Panc1 (cell line): ENCODE results near the gene DNASE1L2. TPM values are rescaled to one million over a fixed set of nuclear protein-coding genes. Genes with fewer than 3 reads are reported as not detected.

Experiments
- ATAC-seq: fragments of 200-7000 bp; cut with Tn5 transposase; 2 replicates; pipeline ENCODE4 v1.9.1; 2020; ENCODE audit warnings: mild to moderate bottlenecking, moderate library complexity
- BruUV-seq: library from RNA; stranded (reverse); fragments of 400-500 nt; replicated peaks from 2 replicates; lab custom pipeline; 2021; lab: Mats Ljungman, UMichigan
- CTCF ChIA-PET: fragments of 300-600 bp; sonication (Branson Sonifier 250); formaldehyde crosslinking; loops from one replicate; lab custom pipeline; 2022; ENCODE audit warnings: antibody characterized with exemption; lab: Charles Lee
- POLR2A ChIA-PET: fragments of 300-600 bp; sonication (Branson Sonifier 250); formaldehyde crosslinking; loops from one replicate; lab custom pipeline; 2022; ENCODE audit warnings: antibody characterized with exemption; lab: Charles Lee
- DNase-seq: peaks from one replicate; pipeline ENCODE4 v3.0.0-alpha.2; 2010; ENCODE audit warnings: low read depth, low spot score
- H3K27ac ChIP-seq: 2 replicates; pipeline ENCODE4 v1.5.1; 2011; ENCODE audit warnings: mild to moderate bottlenecking, low read length, inconsistent platforms
- H3K27me3 ChIP-seq: fragments of 200-500 bp; sonication (Bioruptor generic); 2 replicates; pipeline ENCODE4 v1.6.0; 2014; ENCODE audit warnings: low read length, inconsistent platforms; ENCODE audit not compliant: control insufficient read depth, insufficient read depth
- H3K36me3 ChIP-seq: fragments of 200-500 bp; sonication (Bioruptor generic); 2 replicates; pipeline ENCODE4 v1.5.1; 2014; ENCODE audit warnings: inconsistent platforms, mild to moderate bottlenecking, low read length, moderate library complexity; ENCODE audit not compliant: control insufficient read depth, insufficient read depth
- H3K4me1 ChIP-seq: 2 replicates; pipeline ENCODE4 v1.5.1; 2011; ENCODE audit warnings: inconsistent platforms, mild to moderate bottlenecking, low read length, moderate library complexity; ENCODE audit not compliant: control insufficient read depth, insufficient read depth
- H3K4me3 ChIP-seq, 2 experiments: 2 replicates each; pipeline ENCODE4 v1.5.1; 2011 to 2012; ENCODE audit warnings: low read depth in 2 of 2, low read length in 2 of 2, mild to moderate bottlenecking in 2 of 2, inconsistent platforms in 1 of 2, moderate library complexity in 1 of 2
- H3K9me3 ChIP-seq: fragments of 200-500 bp; sonication (Bioruptor generic); 2 replicates; pipeline ENCODE4 v1.5.1; 2014; ENCODE audit warnings: low read depth, mild to moderate bottlenecking, inconsistent platforms, low read length, moderate library complexity; ENCODE audit not compliant: control insufficient read depth, insufficient read depth
- POLR2AphosphoS5 ChIP-seq: IDR thresholded peaks from 2 replicates; pipeline ENCODE4 v1.6.1; 2012; ENCODE audit warnings: mild to moderate bottlenecking, low read depth, low read length, moderate library complexity
- SIN3A ChIP-seq: IDR thresholded peaks from 2 replicates; pipeline ENCODE4 v1.6.1; 2012; ENCODE audit warnings: low read depth, mild to moderate bottlenecking, low read length, moderate library complexity, borderline replicate concordance; ENCODE audit not compliant: insufficient read depth
- TCF7L2 ChIP-seq: IDR thresholded peaks from 2 replicates; pipeline ENCODE4 v1.6.1; 2011; ENCODE audit warnings: mild to moderate bottlenecking, low read depth, low read length, inconsistent platforms
- in situ Hi-C: cut with HindIII; loops from 2 replicates; pipeline ENCODE4 v1.10.0; 2016; ENCODE audit warnings: low sequenced_read_pairs, low pct_unique_long_range_greater_than_20kb
- intact Hi-C: fragments of 100-400 bp; cut with micrococcal nuclease; formaldehyde crosslinking; loops from one replicate; pipeline ENCODE4 v1.10.0; 2022; ENCODE audit not compliant: unreplicated experiment
- total RNA-seq: library from RNA; stranded (reverse); gene quantifications from one replicate; pipeline ENCODE4 v1.2.1, GENCODE V29; 2021; ENCODE audit not compliant: unreplicated experiment
- TF ChIP-seq, protein P1 (sequence below): fragments of 450-650 bp; IDR thresholded peaks from 2 replicates; pipeline ENCODE4 v1.5.1; 2017; ENCODE audit warnings: mild to moderate bottlenecking
- TF ChIP-seq, protein P2 (sequence below), 2 experiments: IDR thresholded peaks; 2 replicates each; pipeline ENCODE4 v1.6.1; 2011 to 2012; ENCODE audit warnings: low read depth in 2 of 2, control low read depth in 1 of 2, low read length in 1 of 2, mild to moderate bottlenecking in 1 of 2, moderate library complexity in 1 of 2; ENCODE audit not compliant: insufficient read depth in 1 of 2

The DNASE1L2 gene
- total RNA-seq, 1 experiment from 2014 or later = 4.4 TPM

DNA sequence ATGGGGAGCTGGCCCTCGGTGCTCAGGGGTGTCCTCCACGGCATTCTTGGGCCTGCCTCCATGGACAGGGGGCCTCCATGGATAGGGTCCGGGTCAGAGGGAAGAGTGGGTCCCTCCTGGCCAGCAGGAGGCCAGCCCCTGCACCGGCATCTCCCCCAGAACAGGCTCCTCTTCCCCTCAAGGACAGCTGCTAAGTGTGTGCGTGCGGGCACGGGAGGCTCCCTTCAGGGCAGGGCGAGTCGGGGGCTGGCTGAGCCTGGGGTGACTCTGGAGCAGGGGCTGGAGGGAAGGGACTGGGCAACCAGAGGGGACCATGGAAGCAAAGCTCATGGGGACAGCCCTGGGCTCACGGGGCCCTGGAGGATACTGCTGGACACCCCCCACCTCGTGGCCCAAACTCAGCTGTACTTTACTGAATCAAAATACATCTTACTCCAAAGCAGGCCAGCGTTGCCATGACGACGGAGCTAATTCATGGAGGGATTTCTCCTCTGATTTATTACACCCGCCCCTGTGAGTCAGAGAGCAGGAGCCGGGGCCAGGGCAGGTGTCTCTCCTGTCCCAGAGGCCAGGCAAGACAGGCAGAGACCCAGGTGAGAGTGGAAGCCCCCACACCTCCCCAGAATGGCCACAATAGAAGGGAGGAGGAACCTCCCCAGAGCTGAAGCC lies 41.9 kb upstream of the DNASE1L2 start:
- no peak for DNase-seq

DNA sequence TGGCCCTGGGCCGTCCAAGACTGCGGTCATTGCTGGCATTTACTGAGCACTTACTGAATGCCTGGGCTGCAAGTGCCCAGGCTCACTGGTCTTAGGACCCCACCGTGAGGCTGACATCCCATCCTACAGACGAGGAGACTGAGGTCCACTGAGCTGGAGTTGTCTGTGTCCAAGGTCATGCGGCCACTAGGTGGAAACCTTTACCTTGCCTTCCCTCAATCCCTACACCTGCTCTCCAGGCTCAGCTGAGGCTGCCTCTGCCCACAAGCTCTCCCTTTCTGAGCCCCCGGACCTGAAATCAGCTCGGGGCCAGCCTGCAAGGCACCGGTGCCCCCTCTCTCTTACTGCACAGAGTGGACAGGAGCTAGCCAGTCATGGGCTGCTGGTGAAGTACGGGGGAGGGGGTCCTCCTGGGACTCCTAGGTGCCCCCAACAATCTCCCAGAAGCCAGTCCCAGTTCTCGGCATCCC lies 41.4 kb upstream of the DNASE1L2 start:
- in situ Hi-C loops = no loop called here
- DNase-seq (peak; percentile 35), ATAC-seq (peak; percentile 82)
- Histone ChIP-seq H3K9me3 (no peaks in the 10 kb centered on the region), H3K36me3 (no peaks in the 10 kb centered on the region), H3K4me1 (peaks cover 5% of the 10 kb centered on the region), H3K4me3 (peak overlapping the region in 1 of 2 experiments; percentile 30; a peak in 1 of 4 replicates), H3K27me3 (no peaks in the 10 kb centered on the region), H3K27ac (no peak overlapping the region)
- intact Hi-C loops = no loop called here
- ChIA-PET CTCF (interaction anchor here (0.6 to 0.7 kb wide), 3 partner anchors 31 to 350 kb away, joined by 3 to 5 read pairs (median 3); no protein-coding TSS in a partner anchor), POLR2A (interaction anchor here (0.8 kb wide), 1 partner anchor 20 kb away, joined by 3 read pairs; no protein-coding TSS in a partner anchor)
- BruUV-seq = no TSS peak
- TF ChIP-seq, protein P1, sequence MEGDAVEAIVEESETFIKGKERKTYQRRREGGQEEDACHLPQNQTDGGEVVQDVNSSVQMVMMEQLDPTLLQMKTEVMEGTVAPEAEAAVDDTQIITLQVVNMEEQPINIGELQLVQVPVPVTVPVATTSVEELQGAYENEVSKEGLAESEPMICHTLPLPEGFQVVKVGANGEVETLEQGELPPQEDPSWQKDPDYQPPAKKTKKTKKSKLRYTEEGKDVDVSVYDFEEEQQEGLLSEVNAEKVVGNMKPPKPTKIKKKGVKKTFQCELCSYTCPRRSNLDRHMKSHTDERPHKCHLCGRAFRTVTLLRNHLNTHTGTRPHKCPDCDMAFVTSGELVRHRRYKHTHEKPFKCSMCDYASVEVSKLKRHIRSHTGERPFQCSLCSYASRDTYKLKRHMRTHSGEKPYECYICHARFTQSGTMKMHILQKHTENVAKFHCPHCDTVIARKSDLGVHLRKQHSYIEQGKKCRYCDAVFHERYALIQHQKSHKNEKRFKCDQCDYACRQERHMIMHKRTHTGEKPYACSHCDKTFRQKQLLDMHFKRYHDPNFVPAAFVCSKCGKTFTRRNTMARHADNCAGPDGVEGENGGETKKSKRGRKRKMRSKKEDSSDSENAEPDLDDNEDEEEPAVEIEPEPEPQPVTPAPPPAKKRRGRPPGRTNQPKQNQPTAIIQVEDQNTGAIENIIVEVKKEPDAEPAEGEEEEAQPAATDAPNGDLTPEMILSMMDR = no peak; the same call in 1 of the 2 replicates
- TF ChIP-seq POLR2AphosphoS5 (no peak), SIN3A (no peak), TCF7L2 (no peak)
- TF ChIP-seq, protein P2, sequence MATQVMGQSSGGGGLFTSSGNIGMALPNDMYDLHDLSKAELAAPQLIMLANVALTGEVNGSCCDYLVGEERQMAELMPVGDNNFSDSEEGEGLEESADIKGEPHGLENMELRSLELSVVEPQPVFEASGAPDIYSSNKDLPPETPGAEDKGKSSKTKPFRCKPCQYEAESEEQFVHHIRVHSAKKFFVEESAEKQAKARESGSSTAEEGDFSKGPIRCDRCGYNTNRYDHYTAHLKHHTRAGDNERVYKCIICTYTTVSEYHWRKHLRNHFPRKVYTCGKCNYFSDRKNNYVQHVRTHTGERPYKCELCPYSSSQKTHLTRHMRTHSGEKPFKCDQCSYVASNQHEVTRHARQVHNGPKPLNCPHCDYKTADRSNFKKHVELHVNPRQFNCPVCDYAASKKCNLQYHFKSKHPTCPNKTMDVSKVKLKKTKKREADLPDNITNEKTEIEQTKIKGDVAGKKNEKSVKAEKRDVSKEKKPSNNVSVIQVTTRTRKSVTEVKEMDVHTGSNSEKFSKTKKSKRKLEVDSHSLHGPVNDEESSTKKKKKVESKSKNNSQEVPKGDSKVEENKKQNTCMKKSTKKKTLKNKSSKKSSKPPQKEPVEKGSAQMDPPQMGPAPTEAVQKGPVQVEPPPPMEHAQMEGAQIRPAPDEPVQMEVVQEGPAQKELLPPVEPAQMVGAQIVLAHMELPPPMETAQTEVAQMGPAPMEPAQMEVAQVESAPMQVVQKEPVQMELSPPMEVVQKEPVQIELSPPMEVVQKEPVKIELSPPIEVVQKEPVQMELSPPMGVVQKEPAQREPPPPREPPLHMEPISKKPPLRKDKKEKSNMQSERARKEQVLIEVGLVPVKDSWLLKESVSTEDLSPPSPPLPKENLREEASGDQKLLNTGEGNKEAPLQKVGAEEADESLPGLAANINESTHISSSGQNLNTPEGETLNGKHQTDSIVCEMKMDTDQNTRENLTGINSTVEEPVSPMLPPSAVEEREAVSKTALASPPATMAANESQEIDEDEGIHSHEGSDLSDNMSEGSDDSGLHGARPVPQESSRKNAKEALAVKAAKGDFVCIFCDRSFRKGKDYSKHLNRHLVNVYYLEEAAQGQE (IDR thresholded peaks at IDR 0.05; ENCODE audit: insufficient read depth in 1 of 2, low read depth in 2 of 2, low read length in 1 of 2) = no peak

More for the DNA sequence above, 41.9 kb upstream of the DNASE1L2 start:
- in situ Hi-C loops = no loop called here
- H3K4me3 ChIP-seq = no peak overlapping the region
- no peaks in the 10 kb centered on the region for H3K27me3 ChIP-seq
- no peak for ATAC-seq
- H3K4me1 ChIP-seq = peaks cover 5% of the 10 kb centered on the region
- ChIA-PET POLR2A (interaction anchor here (0.8 kb wide), 1 partner anchor 21 kb away, joined by 3 read pairs; no protein-coding TSS in a partner anchor), CTCF (interaction anchor here (0.6 kb wide), 1 partner anchor 351 kb away, joined by 3 read pairs; no protein-coding TSS in a partner anchor)
- H3K27ac ChIP-seq = no peak overlapping the region
- no peaks in the 10 kb centered on the region for H3K36me3 ChIP-seq
- TF ChIP-seq, protein P2 (IDR thresholded peaks at IDR 0.05; ENCODE audit: insufficient read depth in 1 of 2, low read depth in 2 of 2, low read length in 1 of 2) = no peak
- no peak for TF ChIP-seq POLR2AphosphoS5
- no peak for TF ChIP-seq SIN3A
- TF ChIP-seq, protein P1 = no peak
- no peak for TF ChIP-seq TCF7L2
- intact Hi-C loops = no loop called here
- no TSS peak for BruUV-seq
- H3K9me3 ChIP-seq = no peaks in the 10 kb centered on the region
